ENCODE measurements around the gene OSM. TPM values are rescaled to one million over a fixed set of nuclear protein-coding genes. Genes with fewer than 3 reads are reported as not detected.

Gene OSM
- total and polyA plus RNA-seq, 2 donors (not counting 3 experiments of a cell fraction or from before 2014, with no cell fraction given), result not detected

GRCh38 chr22:30312053-30312452 lies 45.4 kb upstream of the OSM start:
- peak; percentile 13 for TF ChIP-seq GATA2 (IDR thresholded peaks at IDR 0.05; ENCODE audit: insufficient read depth, insufficient read length, low read depth, low read length)
- no peak for TF ChIP-seq JUN (IDR thresholded peaks at IDR 0.05; ENCODE audit: borderline replicate concordance, insufficient read depth, insufficient read length, low read depth)
- TF ChIP-seq POLR2AphosphoS5 (IDR thresholded peaks at IDR 0.05; ENCODE audit: insufficient read depth, low read depth, low read length), result no peak
- no peak for TF ChIP-seq MYC (IDR thresholded peaks at IDR 0.05; ENCODE audit: low read depth, low read length)
- H4K20me1 ChIP-seq (replicated peaks; ENCODE audit: control insufficient read depth, extremely low read depth, insufficient read depth, low read length), result no peaks in the 10 kb centered on the region
- DNase-seq (ENCODE audit: low read depth, low spot score), result no peak
- no peak overlapping the region for H3K4me2 ChIP-seq (ENCODE audit: insufficient read depth, low read length)
- FAIRE-seq, result no peak
- CTCF ChIA-PET, result interaction anchor here (1.1 to 2.2 kb wide), 2 partner anchors 10 to 23 kb away, joined by 4 to 12 read pairs; partner anchors contain the start of gene CASTOR1
- no peak overlapping the region for H2AFZ ChIP-seq (ENCODE audit: low read depth, low read length)
- no peaks in the 10 kb centered on the region for H3K36me3 ChIP-seq (ENCODE audit: control insufficient read depth in 2 of 2, extremely low read depth in 1 of 2, insufficient read depth in 2 of 2, low read length in 2 of 2)
- no peak overlapping the region for H3K4me3 ChIP-seq (replicated peaks in 1 of 3; ENCODE audit: insufficient read depth in 1 of 3, low read depth in 1 of 3, low read length in 3 of 3)
- no peak overlapping the region for H3K27ac ChIP-seq (ENCODE audit: insufficient read depth, low read depth, low read length)
- H3K4me1 ChIP-seq (ENCODE audit: control insufficient read depth, extremely low read depth, insufficient read depth, low read length), result no peaks in the 10 kb centered on the region
- intact Hi-C loops (cut with micrococcal nuclease), result no loop called here
- BruUV-seq (replicated peaks), result no TSS peak
- no peaks in the 10 kb centered on the region for H3K27me3 ChIP-seq (ENCODE audit: control insufficient read depth in 2 of 2, insufficient read depth in 2 of 2, low read length in 2 of 2)
- dilution Hi-C loops (cut with MboI; ENCODE audit: extremely low pct_ligation_motif_present, low sequenced_read_pairs), result no loop called here
- POLR2A ChIA-PET, result interaction anchor here (0.6 kb wide), 1 partner anchor 31 kb away, joined by 6 read pairs; no protein-coding TSS in a partner anchor
- no peaks in the 10 kb centered on the region for H3K79me2 ChIP-seq (ENCODE audit: control insufficient read depth, insufficient read depth, low read length)
- no peak overlapping the region for H3K9ac ChIP-seq (replicated peaks; ENCODE audit: extremely low read depth, insufficient read depth, low read length)
- H3K9me1 ChIP-seq (replicated peaks; ENCODE audit: control insufficient read depth, extremely low read depth, insufficient read depth, low read length), result no peaks in the 10 kb centered on the region
- H3K9me3 ChIP-seq (replicated peaks; ENCODE audit: control insufficient read depth, insufficient read depth, low read length), result no peaks in the 10 kb centered on the region

GRCh38 chr22:30310881-30311771 lies 44.5 kb upstream of the OSM start:
- no peaks in the 10 kb centered on the region for H3K79me2 ChIP-seq (ENCODE audit: control insufficient read depth, insufficient read depth, low read length)
- H3K9me1 ChIP-seq (replicated peaks; ENCODE audit: control insufficient read depth, extremely low read depth, insufficient read depth, low read length), result no peaks in the 10 kb centered on the region
- no peak overlapping the region for H3K9ac ChIP-seq (replicated peaks; ENCODE audit: extremely low read depth, insufficient read depth, low read length)
- no peak overlapping the region for H2AFZ ChIP-seq (ENCODE audit: low read depth, low read length)
- BruUV-seq (replicated peaks), result no TSS peak
- H4K20me1 ChIP-seq (replicated peaks; ENCODE audit: control insufficient read depth, extremely low read depth, insufficient read depth, low read length), result no peaks in the 10 kb centered on the region
- POLR2A ChIA-PET, result interaction anchor here (0.9 kb wide), 1 partner anchor 797 kb away, joined by 3 read pairs; no protein-coding TSS in a partner anchor
- CTCF ChIA-PET, result interaction anchor here (0.9 to 2.2 kb wide), 3 partner anchors 10 to 22 kb away, joined by 3 to 12 read pairs (median 4); partner anchors contain the start of gene CASTOR1
- H3K9me3 ChIP-seq (replicated peaks; ENCODE audit: control insufficient read depth, insufficient read depth, low read length), result no peaks in the 10 kb centered on the region
- H3K36me3 ChIP-seq (ENCODE audit: control insufficient read depth in 2 of 2, extremely low read depth in 1 of 2, insufficient read depth in 2 of 2, low read length in 2 of 2), result no peaks in the 10 kb centered on the region
- H3K4me3 ChIP-seq (replicated peaks in 1 of 3; ENCODE audit: insufficient read depth in 1 of 3, low read depth in 1 of 3, low read length in 3 of 3), result no peak overlapping the region
- H3K4me1 ChIP-seq (ENCODE audit: control insufficient read depth, extremely low read depth, insufficient read depth, low read length), result peaks cover 4% of the 10 kb centered on the region
- DNase-seq (ENCODE audit: low read depth, low spot score) (no peak), FAIRE-seq (peak; percentile 8)
- no peak overlapping the region for H3K27ac ChIP-seq (ENCODE audit: insufficient read depth, low read depth, low read length)
- no peaks in the 10 kb centered on the region for H3K27me3 ChIP-seq (ENCODE audit: control insufficient read depth in 2 of 2, insufficient read depth in 2 of 2, low read length in 2 of 2)
- no peak overlapping the region for H3K4me2 ChIP-seq (ENCODE audit: insufficient read depth, low read length)
- dilution Hi-C loops (cut with MboI; ENCODE audit: extremely low pct_ligation_motif_present, low sequenced_read_pairs), result no loop called here
- TF ChIP-seq GATA2 (IDR thresholded peaks at IDR 0.05; ENCODE audit: insufficient read depth, insufficient read length, low read depth, low read length) (no peak), FOS (IDR thresholded peaks at IDR 0.05; ENCODE audit: borderline replicate concordance, insufficient read depth, low read length) (no peak), POLR2AphosphoS5 (IDR thresholded peaks at IDR 0.05; ENCODE audit: insufficient read depth, low read depth, low read length) (no peak), EZH2 (IDR thresholded peaks at IDR 0.05; ENCODE audit: borderline replicate concordance, low read depth, low read length, severe bottlenecking) (no peak), CTCF (IDR thresholded peaks at IDR 0.05; ENCODE audit: extremely low read depth in 1 of 2, insufficient read depth in 1 of 2, low read depth in 1 of 2, low read length in 2 of 2) (no peak), JUN (IDR thresholded peaks at IDR 0.05; ENCODE audit: borderline replicate concordance, insufficient read depth, insufficient read length, low read depth) (no peak), MYC (IDR thresholded peaks at IDR 0.05; ENCODE audit: low read depth, low read length) (no peak)
- intact Hi-C loops (cut with micrococcal nuclease), result no loop called here

All from endothelial cell of umbilical vein (primary cell).